Retinal pigment epithelial cell (primary cell): ENCODE measurements around the gene GJA4.

Experiments used
- DNase-seq: peaks from one replicate; pipeline ENCODE4 v3.0.0-alpha.2; 2010; ENCODE audit warnings: low read depth
- H3K4me3 ChIP-seq: 2 replicates; pipeline ENCODE4 v1.5.1; 2011; ENCODE audit warnings: mild to moderate bottlenecking, low read length, control low read depth, moderate library complexity
- TF ChIP-seq, protein P1 (sequence below): conservative IDR thresholded peaks from 2 replicates; pipeline ENCODE4 v1.5.1; 2011; ENCODE audit warnings: low read depth, low read length, control low read depth, inconsistent platforms

GJA4 gene

DNA sequence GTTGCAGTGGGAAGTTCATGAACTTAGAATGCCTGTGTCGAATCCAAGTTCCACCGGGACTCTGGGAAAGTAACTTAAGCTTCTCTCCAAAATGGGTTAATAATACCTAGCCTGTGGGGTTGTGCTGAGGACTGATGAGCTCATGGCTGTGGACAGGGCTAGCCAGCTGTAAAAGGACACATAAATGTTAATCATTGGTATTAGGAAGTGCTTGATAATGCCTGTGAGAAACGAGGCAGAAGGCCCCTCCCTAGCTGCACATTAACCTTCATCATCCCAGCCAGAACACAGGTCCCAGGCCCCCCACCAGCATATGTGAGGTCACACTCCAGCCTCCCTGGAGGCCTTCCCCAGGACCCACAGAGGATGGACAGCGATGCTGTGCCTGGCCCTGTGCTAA lies 34.0 kb upstream of the GJA4 start:
- H3K4me3 ChIP-seq, result no peak overlapping the region
- DNase-seq, result no peak
- TF ChIP-seq, protein P1, sequence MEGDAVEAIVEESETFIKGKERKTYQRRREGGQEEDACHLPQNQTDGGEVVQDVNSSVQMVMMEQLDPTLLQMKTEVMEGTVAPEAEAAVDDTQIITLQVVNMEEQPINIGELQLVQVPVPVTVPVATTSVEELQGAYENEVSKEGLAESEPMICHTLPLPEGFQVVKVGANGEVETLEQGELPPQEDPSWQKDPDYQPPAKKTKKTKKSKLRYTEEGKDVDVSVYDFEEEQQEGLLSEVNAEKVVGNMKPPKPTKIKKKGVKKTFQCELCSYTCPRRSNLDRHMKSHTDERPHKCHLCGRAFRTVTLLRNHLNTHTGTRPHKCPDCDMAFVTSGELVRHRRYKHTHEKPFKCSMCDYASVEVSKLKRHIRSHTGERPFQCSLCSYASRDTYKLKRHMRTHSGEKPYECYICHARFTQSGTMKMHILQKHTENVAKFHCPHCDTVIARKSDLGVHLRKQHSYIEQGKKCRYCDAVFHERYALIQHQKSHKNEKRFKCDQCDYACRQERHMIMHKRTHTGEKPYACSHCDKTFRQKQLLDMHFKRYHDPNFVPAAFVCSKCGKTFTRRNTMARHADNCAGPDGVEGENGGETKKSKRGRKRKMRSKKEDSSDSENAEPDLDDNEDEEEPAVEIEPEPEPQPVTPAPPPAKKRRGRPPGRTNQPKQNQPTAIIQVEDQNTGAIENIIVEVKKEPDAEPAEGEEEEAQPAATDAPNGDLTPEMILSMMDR, result no peak

DNA sequence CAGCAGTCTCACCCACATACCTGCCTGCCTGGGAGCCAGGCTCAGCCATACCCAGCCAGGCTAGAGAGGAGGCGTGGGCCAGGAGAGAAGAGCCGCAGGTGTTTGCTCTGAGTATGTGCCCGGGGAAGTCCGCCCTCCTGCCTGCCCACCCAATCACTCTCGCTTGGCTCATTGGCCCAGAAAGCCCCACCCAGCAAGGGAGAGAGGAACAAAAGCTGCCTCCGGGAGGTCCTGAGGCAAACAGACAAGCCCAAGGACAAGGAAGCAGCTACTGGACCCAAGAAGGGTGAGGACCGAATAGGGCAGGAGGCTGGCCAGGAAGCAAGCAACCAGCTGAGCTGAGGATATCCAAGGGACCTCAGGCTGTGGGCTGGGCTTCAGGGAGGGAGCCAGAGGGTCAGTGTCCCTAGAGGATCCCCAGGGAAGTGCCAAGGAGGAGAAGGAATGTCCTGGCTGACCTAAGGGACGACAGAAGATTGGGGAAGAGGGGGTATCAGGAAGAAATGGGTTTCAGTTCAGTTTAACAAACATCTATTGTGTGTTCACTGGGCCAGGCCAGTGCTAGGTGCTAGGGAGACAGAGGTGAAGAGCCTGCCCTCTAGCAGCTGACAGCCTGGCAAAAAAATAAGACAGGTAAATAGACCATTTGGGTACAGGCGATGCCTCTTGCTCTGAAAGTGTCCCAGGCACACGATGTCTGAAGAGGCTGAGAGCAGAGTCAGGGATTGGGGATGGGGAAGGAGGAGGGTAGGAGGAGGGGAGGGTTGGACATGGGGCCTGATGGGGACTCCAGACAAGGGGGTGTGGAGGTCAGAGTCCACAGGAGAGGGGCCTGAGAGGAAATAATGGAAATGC lies 33.1 kb upstream of the GJA4 start, which contains the start of gene GJB4:
Gene GJB4, plus strand, starts transcription at position 238 of the 855 bp plus-strand sequence. CDS start 1,515 bp downstream, outside the sequence.
- H3K4me3 ChIP-seq, result no peak within 1 kb of the TSS
- TF ChIP-seq, protein P1, result no peak
- DNase-seq, result no peak

- DNase-seq, result no peak
- TF ChIP-seq, protein P1, result no peak
Observed at GRCh38 chr1:34761176-34761761, 31.5 kb upstream of the GJA4 start.

GRCh38 chr1:34761776-34762307 lies 31.0 kb upstream of the GJA4 start:
- DNase-seq, result no peak
- TF ChIP-seq, protein P1, result no peak
- H3K4me3 ChIP-seq, result no peak overlapping the region

More at GRCh38 chr1:34761176-34761761, 31.5 kb upstream of the GJA4 start:
- H3K4me3 ChIP-seq, result no peak overlapping the region

GRCh38 chr1:34762474-34763141 lies 30.2 kb upstream of the GJA4 start:
- H3K4me3 ChIP-seq, result no peak overlapping the region
- no peak for DNase-seq
- TF ChIP-seq, protein P1, result no peak

DNA sequence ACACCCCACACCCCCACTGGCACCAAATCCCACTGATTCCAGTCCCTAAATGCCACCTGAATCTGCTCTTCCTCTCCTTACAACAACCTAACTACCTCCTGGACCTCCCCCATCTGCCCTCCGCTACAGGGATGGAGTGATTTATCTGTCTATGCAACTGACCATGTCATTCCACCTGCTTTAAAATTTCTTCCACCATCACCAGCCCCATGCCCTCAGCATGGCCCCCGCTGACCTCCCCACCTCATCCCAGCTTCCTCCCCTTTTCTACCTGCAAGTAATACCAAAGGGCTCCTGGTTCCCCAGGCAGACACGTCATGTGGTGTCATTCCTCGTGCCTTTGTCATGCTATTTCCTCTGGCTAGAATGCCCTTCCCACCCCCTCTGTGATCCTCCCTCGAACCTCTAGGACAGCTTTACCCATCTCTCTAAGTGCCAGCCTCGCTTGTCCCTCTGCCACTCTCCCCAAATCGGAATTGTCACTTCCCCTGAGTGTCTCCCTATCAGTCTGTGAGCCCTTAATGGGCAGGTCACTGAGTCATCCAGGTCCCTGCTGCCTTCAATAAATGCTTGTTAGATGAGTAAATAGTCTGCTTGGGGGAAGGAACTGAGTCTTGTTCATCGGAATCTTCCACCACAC lies 29.5 kb upstream of the GJA4 start:
- TF ChIP-seq, protein P1, result no peak
- H3K4me3 ChIP-seq, result no peak overlapping the region
- no peak for DNase-seq
